Right ventricle myocardium inferior (tissue), 1 donor: Measurements from ENCODE around the gene ACTRT2. TPM values are rescaled to one million over a fixed set of nuclear protein-coding genes. Genes with fewer than 3 reads are reported as not detected.

Source experiments
- ATAC-seq: fragments of 200-7000 bp; cut with Tn5 transposase; one replicate; pipeline ENCODE4 v1.9.1; 2020; ENCODE audit warnings: mild to moderate bottlenecking, moderate library complexity
- DNase-seq: peaks from one replicate; pipeline ENCODE4 v3.0.0; 2021; ENCODE audit errors: missing footprints
- intact Hi-C: fragments of 100-400 bp; cut with DNase I; formaldehyde crosslinking; loops from one replicate; pipeline ENCODE4 v1.11.0; 2022
- total RNA-seq: library from RNA; stranded (reverse); fragmentation: NEBNext Ultra II Directional; extraction: Animal tissue kit (Norgen Biotek cat#: 25700); gene quantifications from one replicate; pipeline ENCODE4 v1.2.1, GENCODE V29; 2021
- donor health status: DM: no; HTN: yes; CAD: no; lungs with severe emphysema.

ACTRT2 gene
- total RNA-seq, 1 donor from 2014 or later = not detected

- no peak for ATAC-seq
- intact Hi-C loops = no loop called here
- DNase-seq = no peak
Observed at GRCh38 chr1:3060601-3061551, 39.6 kb downstream of the ACTRT2 start.

- intact Hi-C loops = no loop called here
- DNase-seq = no peak
- ATAC-seq = no peak
Observed at GRCh38 chr1:3061566-3061965, 40.3 kb downstream of the ACTRT2 start.

- intact Hi-C loops = no loop called here
- ATAC-seq (no peak), DNase-seq (no peak)
Observed at GRCh38 chr1:3061981-3062615, 40.8 kb downstream of the ACTRT2 start.

DNA sequence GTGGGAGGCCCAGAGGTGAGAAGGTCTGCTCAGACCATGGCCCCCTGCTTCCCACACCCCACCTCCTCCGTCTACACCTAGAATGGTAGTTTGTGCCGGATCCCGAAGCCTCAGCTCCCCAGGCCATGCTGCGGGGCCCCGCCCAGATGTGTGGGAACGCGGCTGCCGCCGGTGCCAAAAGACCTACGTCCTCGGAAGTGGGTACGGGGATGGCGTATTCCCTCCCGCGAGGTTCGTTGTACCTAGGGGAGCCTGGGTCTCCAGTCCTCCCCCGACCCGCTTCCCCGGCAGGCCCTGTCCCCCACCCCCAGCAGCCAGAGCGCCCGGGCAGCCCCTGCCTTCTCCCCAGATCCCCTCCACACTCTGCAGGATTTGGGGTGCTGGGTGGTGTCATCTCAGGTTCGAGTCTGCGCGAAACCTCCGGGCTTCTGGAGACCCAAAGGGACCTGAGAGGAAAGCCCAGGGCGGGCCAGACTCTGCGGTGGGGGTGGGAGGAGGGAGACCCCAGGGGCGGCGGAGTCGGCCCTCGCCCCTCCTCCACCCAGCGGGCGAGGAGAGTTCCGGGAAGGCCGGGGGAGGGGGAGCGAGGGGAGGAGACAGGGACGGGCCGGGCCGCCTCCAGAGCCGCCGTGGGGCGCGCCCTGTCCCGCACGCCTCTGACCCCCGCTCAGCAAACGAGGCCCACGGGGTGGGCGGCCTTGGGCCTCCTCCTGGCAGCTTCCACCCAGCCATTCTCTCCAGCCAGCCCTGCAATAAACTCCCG, 41.5 kb downstream of the ACTRT2 start:
- intact Hi-C loops = no loop called here
- DNase-seq = peak; percentile 57
- no peak for ATAC-seq

GRCh38 chr1:3063379-3064295, 42.4 kb downstream of the ACTRT2 start:
- intact Hi-C loops = no loop called here
- ATAC-seq (no peak), DNase-seq (peak; percentile 62)

- ATAC-seq (no peak), DNase-seq (peak; percentile 48)
- intact Hi-C loops = no loop called here
Observed at GRCh38 chr1:3064296-3064850, 43.1 kb downstream of the ACTRT2 start.

DNA sequence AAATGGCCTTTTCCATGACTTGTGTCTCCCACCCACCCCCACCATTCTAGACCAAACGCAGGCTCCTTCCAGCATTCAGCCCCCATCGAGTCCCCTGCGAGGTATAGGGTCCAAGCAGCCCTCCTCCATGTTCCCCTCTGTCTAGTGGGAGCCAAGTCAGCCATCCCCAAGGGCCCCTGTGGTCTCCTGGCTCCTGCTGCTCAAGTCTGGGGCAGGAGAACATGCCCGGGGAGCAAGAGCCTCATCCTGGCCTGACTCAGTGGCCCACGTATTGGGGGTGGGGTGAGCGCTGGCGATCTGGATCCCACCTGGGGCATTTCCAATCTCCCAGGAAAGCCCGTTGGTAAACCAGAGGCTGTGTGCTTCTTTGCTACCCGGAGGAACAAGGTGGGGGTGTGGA, 43.6 kb downstream of the ACTRT2 start:
- no peak for ATAC-seq
- peak; percentile 57 for DNase-seq
- intact Hi-C loops = no loop called here

- no peak for DNase-seq
- ATAC-seq = no peak
Observed at GRCh38 chr1:3065396-3065795, 44.1 kb downstream of the ACTRT2 start.

DNA sequence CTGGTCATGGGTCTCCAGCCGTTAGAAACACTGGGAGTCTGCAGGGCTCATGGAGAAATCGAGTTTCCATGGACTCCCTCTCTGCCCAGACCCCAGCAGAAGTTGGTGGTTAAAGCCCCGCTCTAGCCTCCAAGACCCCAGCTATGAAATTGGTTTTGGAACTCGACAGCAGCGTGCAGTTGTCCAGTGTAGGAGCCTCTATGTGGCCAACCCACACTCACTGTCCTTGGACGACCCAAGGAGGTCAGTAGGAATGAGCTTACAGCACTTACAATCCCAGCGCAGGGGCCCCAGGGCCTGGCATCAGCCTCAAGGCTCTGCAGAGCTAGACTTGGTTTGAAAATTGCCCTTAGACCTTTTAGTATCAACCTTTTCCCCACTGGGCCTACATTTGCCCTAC, 44.5 kb downstream of the ACTRT2 start:
- ATAC-seq (no peak), DNase-seq (peak; percentile 45)
- intact Hi-C loops = loop anchor here (1.0 to 2.0 kb wide), 3 partner anchors 217 to 358 kb away; no protein-coding TSS in a partner anchor

More at GRCh38 chr1:3065396-3065795, 44.1 kb downstream of the ACTRT2 start:
- intact Hi-C loops = no loop called here

- ATAC-seq (peak; percentile 76), DNase-seq (peak; percentile 77)
- intact Hi-C loops = loop anchor here (1.0 to 2.0 kb wide), 3 partner anchors 217 to 357 kb away; no protein-coding TSS in a partner anchor
Observed at GRCh38 chr1:3066250-3066711, 45.0 kb downstream of the ACTRT2 start.

- no peak for ATAC-seq
- DNase-seq = peak; percentile 41
- intact Hi-C loops = loop anchor here (1.0 to 2.0 kb wide), 3 partner anchors 216 to 356 kb away; no protein-coding TSS in a partner anchor
Observed at GRCh38 chr1:3066826-3067225, 45.6 kb downstream of the ACTRT2 start.

DNA sequence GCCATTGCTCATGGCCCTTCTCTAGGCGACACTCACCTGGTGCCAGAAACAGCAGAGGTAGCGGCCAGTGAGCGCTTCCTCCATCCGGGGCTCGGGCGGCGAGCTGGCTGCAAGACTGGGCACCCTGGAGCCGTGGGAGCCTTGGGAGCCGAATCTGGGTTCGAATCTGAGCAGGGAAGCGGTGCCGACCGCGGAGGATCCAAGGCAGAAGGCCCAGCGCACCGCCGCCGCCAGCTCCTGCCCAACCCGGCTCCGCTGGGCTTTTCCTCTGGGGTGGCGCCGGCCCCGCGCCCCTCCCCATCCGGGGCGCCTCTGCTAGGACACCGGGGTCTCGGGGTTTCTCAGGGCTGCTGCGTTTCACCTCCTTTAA, 46.0 kb downstream of the ACTRT2 start:
- ATAC-seq (no peak), DNase-seq (peak; percentile 64)
- intact Hi-C loops = loop anchor here (2.0 kb wide), 1 partner anchor 216 kb away; no protein-coding TSS in a partner anchor

- intact Hi-C loops = loop anchor here (2.0 kb wide), 1 partner anchor 215 kb away; no protein-coding TSS in a partner anchor
- no peak for ATAC-seq
- DNase-seq = peak; percentile 50
Observed at GRCh38 chr1:3067671-3068563, 46.6 kb downstream of the ACTRT2 start.

GRCh38 chr1:3068564-3069431, 47.5 kb downstream of the ACTRT2 start, which contains the start of gene PRDM16:
Gene PRDM16 (plus strand): TSS chr1:3069203. CDS start chr1:3069260, 57 bp downstream.
- ATAC-seq (no peak), DNase-seq (no peak)
- intact Hi-C loops = loop anchor here (1.0 kb wide), 1 partner anchor 281 kb away; no protein-coding TSS in a partner anchor

DNA sequence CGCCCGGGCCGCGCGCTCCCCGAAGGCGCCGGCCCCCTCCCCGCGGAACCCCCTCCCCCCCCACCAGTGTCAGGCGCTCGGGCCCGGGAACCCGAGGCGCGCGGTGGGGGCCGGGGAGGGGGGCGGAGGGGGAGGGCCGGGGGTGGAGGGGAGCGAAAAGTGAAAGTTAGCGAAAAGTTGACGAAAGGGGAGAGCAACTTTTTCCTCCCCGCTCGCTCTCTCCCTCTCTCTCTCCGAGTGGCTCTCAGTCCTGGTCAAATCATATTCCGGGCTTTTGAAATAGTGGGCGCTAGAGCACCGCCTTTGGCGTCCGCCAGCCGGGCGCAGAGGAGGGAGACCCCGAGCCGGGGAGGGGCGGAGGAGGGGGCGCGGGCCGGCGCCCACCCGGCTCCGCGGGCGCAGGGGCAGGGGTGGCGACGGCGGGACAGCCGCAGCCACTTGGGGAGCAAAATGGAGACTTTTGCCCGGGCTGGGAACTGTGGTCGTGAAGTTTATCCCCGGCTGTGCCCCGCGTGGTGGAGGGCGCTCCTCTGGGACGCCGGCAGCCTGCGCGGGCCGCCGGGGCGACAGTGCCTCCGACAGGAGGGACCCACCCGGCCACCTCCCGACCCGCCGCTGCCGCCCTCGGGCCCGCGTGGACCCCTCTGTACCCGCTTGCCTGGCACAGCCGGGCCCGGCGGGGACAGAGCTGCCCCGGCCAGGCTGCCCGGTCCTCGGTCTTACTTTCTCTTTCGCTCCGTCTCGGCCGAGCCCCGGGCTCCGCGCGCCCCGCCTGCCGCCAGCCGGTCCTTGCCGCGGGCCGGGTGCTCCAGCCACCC, 48.4 kb downstream of the ACTRT2 start:
- intact Hi-C loops = loop anchor here (1.0 to 5.0 kb wide), 2 partner anchors 103 to 280 kb away; no protein-coding TSS in a partner anchor
- peak; percentile 55 for DNase-seq

More for the DNA sequence above, 48.4 kb downstream of the ACTRT2 start:
- peak; percentile 39 for ATAC-seq
